Upper lobe of left lung (tissue), 4 donors: ENCODE data around the gene DMD.

Experiments
- EP300 ChIP-seq, 4 donors: sonication (generic); formaldehyde crosslinking; IDR thresholded peaks; one replicate each; pipeline ENCODE4 v1.5.1; 2017; ENCODE audit warnings: antibody characterized with exemption in 4 of 4, control low read depth in 2 of 4
- TF ChIP-seq, protein P1 (sequence below), 6 experiments: fragments of 450-650 bp in 4 of 6; fragments of 200-600 bp in 2 of 6; sonication (generic) in 2 of 6; IDR thresholded peaks; one replicate each; pipeline ENCODE4 v1.5.1; 2016 to 2019; ENCODE audit warnings: antibody characterized with exemption in 6 of 6

DNA sequence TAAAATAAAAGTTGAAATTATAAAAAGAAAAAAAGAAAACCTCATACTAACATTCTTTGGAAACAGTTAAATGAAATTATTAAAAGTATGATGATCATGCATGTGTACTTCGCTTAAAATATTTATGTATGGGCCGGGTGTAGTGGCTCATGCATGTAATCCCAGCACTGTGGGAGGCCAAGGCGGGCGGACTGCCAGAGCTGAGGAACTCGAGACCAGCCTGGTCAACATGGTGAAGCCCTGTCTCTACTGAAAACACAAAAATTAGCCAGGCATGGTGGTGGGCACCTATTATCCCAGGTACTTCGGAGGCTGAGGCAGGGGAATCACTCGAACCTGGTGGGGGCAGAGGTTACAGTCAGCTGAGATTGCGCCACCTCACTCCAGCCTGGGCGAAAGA, 1187.3 kb downstream of the DMD start:
- TF ChIP-seq, protein P1, sequence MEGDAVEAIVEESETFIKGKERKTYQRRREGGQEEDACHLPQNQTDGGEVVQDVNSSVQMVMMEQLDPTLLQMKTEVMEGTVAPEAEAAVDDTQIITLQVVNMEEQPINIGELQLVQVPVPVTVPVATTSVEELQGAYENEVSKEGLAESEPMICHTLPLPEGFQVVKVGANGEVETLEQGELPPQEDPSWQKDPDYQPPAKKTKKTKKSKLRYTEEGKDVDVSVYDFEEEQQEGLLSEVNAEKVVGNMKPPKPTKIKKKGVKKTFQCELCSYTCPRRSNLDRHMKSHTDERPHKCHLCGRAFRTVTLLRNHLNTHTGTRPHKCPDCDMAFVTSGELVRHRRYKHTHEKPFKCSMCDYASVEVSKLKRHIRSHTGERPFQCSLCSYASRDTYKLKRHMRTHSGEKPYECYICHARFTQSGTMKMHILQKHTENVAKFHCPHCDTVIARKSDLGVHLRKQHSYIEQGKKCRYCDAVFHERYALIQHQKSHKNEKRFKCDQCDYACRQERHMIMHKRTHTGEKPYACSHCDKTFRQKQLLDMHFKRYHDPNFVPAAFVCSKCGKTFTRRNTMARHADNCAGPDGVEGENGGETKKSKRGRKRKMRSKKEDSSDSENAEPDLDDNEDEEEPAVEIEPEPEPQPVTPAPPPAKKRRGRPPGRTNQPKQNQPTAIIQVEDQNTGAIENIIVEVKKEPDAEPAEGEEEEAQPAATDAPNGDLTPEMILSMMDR (IDR thresholded peaks at IDR 0.05), result no peak
- TF ChIP-seq EP300 (IDR thresholded peaks at IDR 0.05), result no peak
